Stimulated activated naive CD8-positive, alpha-beta T cell treated with anti-CD3 and anti-CD28 coated beads, Interleukin-15, Interleukin-2, amounts not matched to agents 100 ng/mL and 50 ng/mL, for 24 hours (primary cell): ENCODE measurements around the gene ACP7.
"Not testable (repeated sequence)": the region's sequence is repeated elsewhere in the genome, so short reads cannot be mapped to it uniquely, and the experiment has no call there.

ENCODE experiments used
- H3K27ac Mint-ChIP-seq: one replicate; pipeline ENCODE4 v1.8.0; 2021; ENCODE audit warnings: mild to moderate bottlenecking, mixed read lengths
- H3K27me3 Mint-ChIP-seq: one replicate; pipeline ENCODE4 v1.8.0; 2021; ENCODE audit warnings: mixed read lengths
- H3K36me3 Mint-ChIP-seq: one replicate; pipeline ENCODE4 v1.8.0; 2021; ENCODE audit warnings: low read depth, mixed read lengths
- H3K4me1 Mint-ChIP-seq: one replicate; pipeline ENCODE4 v1.8.0; 2021; ENCODE audit warnings: low read depth, mixed read lengths
- H3K4me3 Mint-ChIP-seq: one replicate; pipeline ENCODE4 v1.8.0; 2021; ENCODE audit warnings: mild to moderate bottlenecking, mixed read lengths
- H3K9me3 Mint-ChIP-seq: one replicate; pipeline ENCODE4 v1.8.0; 2021; ENCODE audit warnings: mixed read lengths

The ACP7 gene

DNA sequence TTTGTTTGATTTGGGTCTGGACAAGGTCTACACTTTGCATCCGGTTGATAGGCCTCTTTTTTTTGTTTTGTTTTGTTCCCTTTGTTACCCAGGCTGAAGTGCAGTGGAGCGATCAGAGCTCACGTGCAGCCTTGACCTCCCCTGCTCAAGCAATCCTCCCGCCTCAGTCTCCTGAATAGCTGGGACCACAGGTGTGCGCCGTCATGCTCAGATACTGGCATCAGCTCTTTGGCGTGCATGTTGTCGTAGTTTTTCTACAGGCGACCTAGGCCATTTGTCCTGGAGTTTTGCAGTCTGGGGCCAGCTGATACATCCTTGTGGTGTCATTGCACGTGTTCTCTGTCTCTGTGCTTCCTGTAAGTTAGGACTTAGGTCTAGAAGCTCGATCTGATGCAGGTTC lies 57.8 kb downstream of the ACP7 start:
- no peaks in the 10 kb centered on the region for H3K9me3 Mint-ChIP-seq
- no peak overlapping the region for H3K27ac Mint-ChIP-seq
- no peak overlapping the region for H3K4me3 Mint-ChIP-seq
- H3K36me3 Mint-ChIP-seq = no peaks in the 10 kb centered on the region
- no peaks in the 10 kb centered on the region for H3K27me3 Mint-ChIP-seq
- peaks cover 12% of the 10 kb centered on the region for H3K4me1 Mint-ChIP-seq

DNA sequence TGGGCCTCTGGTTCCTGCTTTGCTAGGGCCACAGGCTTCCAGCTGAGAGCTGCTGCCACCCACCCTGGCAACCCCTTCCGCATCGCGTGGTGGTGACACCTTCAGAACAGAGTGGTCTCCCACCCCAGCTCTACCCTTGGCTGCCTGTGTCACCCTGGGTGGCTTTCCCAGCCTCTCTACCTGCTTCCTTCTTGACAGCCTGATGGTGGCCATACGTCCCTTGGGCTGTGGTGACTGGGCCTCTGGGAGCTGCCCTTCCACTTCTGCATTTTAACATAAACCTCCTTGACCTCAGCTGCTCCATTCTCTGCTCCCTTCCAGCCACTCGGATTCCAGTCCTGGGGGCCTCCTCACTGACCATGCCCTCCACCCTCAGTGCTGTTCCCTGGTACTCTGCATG lies 58.5 kb downstream of the ACP7 start:
- Mint-ChIP-seq H3K27ac (no peak overlapping the region), H3K9me3 (no peaks in the 10 kb centered on the region), H3K4me1 (peaks cover 12% of the 10 kb centered on the region), H3K27me3 (no peaks in the 10 kb centered on the region), H3K36me3 (no peaks in the 10 kb centered on the region), H3K4me3 (no peak overlapping the region)

DNA sequence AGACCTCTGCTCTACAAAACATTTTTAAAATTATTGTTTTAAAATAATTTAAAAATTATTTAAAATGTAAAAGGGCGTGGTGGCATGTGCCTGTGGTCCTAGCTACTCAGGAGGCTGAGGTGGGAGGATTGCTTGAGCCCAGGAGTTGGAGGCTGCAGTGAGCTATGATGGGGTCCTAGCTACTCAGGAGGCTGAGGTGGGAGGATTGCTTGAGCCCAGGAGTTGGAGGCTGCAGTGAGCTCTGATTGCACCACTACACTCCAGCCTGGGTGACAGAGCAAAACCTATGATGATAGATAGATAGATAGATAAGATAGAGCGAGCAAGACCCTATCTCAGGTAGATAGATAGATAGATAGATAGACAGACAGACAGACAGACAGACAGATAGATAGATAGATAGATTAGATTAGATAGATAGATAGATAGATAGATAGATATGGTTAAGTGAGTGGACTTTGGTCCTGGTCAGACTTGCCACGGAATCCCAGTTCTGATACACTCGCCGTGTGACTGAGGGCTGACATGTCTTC lies 59.7 kb downstream of the ACP7 start:
- H3K36me3 Mint-ChIP-seq, H3K4me3 Mint-ChIP-seq, H3K9me3 Mint-ChIP-seq, H3K27me3 Mint-ChIP-seq, H3K27ac Mint-ChIP-seq: not testable (repeated sequence)
- H3K4me1 Mint-ChIP-seq = peaks cover 12% of the 10 kb centered on the region

DNA sequence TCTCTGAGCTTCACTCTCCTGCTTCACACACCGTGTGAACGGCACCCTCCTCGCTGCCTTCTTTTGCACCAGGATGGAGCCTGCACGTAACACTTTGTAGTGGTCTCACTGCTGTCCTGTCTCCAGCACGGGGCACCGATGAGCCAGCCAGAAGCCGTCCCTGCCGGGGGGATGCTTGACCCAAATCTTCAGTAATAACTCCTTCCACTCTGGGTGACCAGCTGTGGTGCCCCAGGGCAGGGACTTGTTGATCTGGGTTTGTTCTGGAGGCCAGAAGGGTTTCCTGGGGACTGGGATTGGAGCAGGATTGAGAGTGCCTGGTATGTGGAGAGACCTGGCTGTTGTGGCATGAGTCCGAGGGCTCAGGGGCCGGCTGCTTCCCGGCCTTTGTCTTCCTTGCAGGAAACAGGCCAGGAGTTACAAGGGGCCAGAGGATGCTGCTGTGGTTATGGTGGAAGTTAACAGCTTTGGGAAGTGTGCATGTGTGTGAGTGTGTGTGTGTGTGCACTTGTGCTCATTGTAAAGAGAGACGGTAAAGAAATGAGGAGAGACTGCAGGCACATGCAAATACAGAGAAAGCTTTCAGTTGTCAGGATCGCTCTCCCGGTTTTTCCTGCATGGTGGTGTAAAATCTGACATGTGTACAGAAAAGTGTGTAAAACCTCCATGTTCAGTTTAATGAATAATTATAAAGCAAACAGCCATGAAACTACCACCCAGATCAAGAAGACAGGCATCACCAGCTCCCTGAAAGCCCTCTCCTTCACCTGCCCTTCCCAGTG lies 60.3 kb downstream of the ACP7 start:
- no peaks in the 10 kb centered on the region for H3K9me3 Mint-ChIP-seq

DNA sequence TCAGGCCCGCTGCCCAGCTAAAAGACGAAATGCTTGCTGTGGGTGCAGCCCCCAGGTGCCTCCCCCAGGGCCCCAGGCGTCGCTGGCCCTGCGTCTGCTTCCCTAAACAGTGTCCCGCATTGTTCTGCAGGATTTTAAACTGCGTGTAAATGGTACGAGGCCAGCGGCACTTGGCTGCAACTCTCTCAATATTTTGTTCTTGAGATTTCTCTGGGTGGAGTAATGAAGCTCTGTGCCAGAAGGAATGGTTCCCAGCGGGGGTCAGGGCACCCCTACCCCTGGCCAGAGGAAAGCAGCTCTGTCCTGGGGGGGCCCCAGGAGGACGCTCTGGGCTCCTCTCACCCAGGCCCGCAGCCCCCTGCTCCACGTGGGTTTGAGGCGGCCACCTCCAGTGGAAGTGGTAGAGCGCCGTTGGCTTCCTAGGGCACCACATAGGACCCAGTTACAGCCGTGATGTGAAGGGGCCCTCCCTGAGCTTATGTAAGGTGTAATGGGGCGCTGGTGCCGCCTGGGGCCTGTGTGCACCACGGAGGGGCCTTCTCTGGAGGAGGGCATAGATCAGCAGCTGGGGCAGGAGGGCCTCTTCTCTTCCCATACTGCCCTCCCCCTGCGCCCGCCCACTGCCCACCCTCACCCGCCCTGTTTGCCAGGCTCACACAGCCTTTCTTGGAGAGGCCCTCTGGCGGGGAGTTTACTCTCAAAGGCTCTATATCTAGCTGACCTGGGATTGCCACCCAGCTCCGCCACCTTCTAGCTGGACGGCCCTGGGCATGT lies 61.2 kb downstream of the ACP7 start:
- Mint-ChIP-seq H3K36me3 (peaks cover 3% of the 10 kb centered on the region), H3K9me3 (no peaks in the 10 kb centered on the region), H3K27ac (no peak overlapping the region), H3K4me3 (no peak overlapping the region), H3K27me3 (no peaks in the 10 kb centered on the region), H3K4me1 (peaks cover 12% of the 10 kb centered on the region)

More for the DNA sequence above, 60.3 kb downstream of the ACP7 start:
- Mint-ChIP-seq H3K36me3 (peaks cover 3% of the 10 kb centered on the region), H3K4me3 (no peak overlapping the region), H3K27me3 (no peaks in the 10 kb centered on the region), H3K27ac (no peak overlapping the region), H3K4me1 (peaks cover 12% of the 10 kb centered on the region)

DNA sequence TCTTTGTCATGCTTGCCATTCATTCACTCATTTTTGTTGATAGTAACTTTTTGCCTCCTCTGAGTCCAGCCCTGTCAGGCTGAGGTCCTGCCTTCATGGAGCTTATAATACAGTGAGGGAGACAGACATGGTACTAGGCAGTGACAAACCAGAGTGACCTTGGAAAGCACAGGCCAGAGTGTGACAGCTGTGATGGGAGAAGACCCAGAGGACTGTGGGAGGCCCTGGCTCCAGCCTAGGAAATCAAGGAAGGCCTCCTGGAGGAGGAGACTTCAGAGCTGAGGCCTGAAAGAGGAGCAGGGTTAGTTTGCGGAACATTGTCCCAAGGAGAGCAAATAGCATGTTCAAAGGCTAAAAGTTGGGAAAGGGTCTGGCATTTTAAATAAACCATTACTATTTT lies 61.9 kb downstream of the ACP7 start:
- no peaks in the 10 kb centered on the region for H3K27me3 Mint-ChIP-seq
- no peak overlapping the region for H3K27ac Mint-ChIP-seq
- peaks cover 3% of the 10 kb centered on the region for H3K36me3 Mint-ChIP-seq
- no peak overlapping the region for H3K4me3 Mint-ChIP-seq
- no peaks in the 10 kb centered on the region for H3K9me3 Mint-ChIP-seq
- peaks cover 12% of the 10 kb centered on the region for H3K4me1 Mint-ChIP-seq

DNA sequence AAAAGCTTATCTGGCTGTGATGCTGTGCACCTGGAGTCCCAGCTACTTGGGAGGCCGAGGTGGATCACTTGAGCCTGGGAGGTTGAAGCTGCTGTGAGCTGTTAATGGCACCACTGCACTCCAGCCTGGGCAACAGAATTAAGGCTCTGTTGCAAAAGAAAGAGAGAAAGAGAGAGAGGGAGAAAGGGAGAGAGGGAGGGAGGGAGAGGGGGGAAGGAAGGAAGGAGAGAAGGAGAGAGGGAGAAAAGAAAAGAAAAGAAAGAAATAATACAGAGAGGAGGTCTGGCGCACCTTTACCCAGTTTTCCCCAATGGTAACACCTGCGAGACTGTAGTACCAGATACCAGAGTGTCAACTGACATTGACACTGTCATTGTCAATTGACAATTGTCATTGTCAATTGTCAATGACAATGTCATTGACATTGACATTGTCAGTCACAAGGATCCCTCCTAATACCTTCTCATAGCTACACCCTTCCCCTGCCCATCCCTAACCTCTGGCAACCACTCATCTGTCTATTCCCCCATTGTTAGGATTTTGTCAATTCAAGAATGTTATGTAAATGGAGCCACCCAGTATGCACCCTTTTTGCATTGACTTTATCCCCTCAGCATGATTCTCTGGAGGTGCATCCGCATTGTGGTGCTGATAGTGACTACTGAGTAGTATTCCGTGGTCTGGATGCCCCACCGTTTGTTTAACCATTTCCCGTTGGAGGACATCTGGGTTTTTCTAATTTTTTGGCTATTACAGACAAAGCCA lies 62.7 kb downstream of the ACP7 start:
- H3K4me1 Mint-ChIP-seq = peaks cover 12% of the 10 kb centered on the region
- no peaks in the 10 kb centered on the region for H3K9me3 Mint-ChIP-seq
- no peaks in the 10 kb centered on the region for H3K27me3 Mint-ChIP-seq
- H3K4me3 Mint-ChIP-seq = no peak overlapping the region
- peaks cover 3% of the 10 kb centered on the region for H3K36me3 Mint-ChIP-seq
- H3K27ac Mint-ChIP-seq = no peak overlapping the region

DNA sequence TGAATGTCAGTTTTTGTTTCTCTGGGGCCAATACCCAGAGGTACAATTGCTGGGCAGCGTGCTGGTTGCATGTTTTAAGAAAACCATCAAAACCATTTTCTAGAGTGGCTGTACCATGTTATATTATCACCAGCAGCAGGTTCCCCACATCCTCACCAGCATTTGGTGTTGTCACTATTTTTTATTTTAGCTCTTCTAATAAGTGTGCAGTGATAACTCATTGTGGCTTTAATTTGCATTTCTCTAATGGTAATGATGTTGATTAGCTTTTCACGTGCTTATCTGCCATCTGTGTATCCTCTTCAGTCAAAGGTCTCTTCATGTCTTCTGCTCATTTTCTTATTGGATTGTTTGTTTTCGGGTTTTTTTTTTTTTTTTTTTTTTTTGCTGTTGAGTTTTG lies 63.3 kb downstream of the ACP7 start:
- H3K4me3 Mint-ChIP-seq = no peak overlapping the region
- peaks cover 3% of the 10 kb centered on the region for H3K36me3 Mint-ChIP-seq
- peaks cover 12% of the 10 kb centered on the region for H3K4me1 Mint-ChIP-seq
- no peaks in the 10 kb centered on the region for H3K9me3 Mint-ChIP-seq
- H3K27ac Mint-ChIP-seq = no peak overlapping the region
- H3K27me3 Mint-ChIP-seq = no peaks in the 10 kb centered on the region

DNA sequence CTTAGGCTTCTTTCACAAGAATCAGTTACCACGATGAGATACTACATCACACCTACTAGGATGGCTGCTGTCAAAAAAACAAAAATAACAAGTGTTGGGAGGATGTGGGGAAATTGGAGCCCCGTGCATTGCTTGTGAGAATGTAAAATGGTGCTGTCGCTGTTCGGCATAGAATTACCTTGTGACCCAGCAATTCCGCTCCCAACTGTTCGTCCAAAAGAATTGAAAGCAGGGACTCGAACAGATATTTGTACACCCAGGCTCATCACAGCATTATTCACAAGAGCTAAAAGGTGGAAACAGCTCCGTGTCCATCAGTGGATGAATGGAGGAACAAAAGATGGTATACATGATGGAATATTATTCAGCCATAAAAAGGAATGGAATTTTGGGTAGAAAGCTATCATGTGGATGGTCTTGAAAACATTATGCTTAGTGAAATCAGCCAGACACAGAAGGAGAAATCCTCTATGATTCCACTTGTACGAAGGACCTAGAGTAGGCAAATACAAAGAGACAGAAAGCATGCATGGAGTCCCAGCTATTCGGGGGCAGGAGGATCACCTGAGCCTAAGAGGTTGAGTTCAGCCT lies 64.9 kb downstream of the ACP7 start:
- Mint-ChIP-seq H3K9me3 (no peaks in the 10 kb centered on the region), H3K36me3 (peaks cover 3% of the 10 kb centered on the region), H3K27me3 (no peaks in the 10 kb centered on the region), H3K27ac (no peak overlapping the region), H3K4me1 (peaks cover 5% of the 10 kb centered on the region), H3K4me3 (no peak overlapping the region)

DNA sequence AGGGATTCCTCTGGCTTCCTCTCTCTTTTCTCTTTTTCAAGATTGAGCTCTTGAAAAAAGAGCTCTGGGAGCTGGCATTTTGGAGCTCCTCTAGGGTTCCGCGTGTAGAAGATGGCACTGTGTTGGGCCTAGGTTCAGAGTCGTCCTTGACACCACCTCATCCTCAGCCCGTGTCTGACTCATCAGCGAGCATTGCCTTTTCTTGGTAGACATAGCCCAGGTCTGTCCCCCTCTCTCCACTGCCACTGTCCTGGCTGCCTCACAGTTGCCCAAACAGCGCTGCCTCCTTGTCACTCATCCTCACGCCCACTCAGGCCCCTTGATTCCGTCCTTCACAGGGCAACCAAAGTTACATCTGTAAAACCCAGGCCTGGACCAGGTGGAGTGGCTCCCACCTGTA lies 66.1 kb downstream of the ACP7 start:
- Mint-ChIP-seq H3K27me3 (no peaks in the 10 kb centered on the region), H3K4me1 (no peaks in the 10 kb centered on the region), H3K36me3 (peaks cover 3% of the 10 kb centered on the region), H3K9me3 (no peaks in the 10 kb centered on the region), H3K27ac (no peak overlapping the region), H3K4me3 (no peak overlapping the region)

DNA sequence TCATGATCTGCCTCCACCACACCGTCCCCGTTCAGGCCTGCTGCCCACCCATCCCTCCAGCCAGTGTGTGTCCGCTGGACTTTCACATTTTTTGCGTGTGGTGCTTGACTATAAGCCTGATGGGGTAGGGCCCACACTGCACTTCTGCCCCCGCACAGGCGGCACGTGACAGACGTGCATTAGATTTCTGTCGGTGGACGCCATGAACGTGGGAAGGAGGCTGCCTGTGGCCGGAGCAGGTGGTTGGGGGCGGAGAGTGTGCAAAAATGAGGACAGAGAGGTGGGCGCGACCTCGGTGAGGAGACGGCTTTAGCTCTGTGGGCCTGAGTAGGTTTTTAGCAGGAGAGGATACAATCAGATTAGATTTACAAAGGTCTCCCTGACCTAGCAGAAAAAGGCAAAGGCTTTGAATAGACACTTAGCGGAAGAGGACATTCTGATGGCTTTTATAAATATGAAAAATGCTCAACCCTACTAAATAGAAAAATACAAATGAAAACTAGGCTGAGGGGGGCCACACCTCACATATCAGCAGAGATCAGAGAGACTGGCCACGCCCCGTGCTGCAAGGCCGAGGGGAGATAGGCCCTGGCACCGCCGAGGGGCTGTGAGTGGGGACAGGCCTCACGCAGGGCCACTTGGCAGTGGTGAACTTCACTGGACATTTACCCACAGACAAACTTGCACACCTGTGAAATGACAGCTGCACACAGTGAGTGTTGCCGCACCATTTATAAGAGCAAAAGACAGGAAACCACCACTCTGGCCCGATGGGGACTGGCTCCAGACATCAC lies 66.8 kb downstream of the ACP7 start:
- no peaks in the 10 kb centered on the region for H3K4me1 Mint-ChIP-seq
- no peak overlapping the region for H3K27ac Mint-ChIP-seq
- H3K27me3 Mint-ChIP-seq = no peaks in the 10 kb centered on the region
- H3K4me3 Mint-ChIP-seq = no peak overlapping the region
- H3K36me3 Mint-ChIP-seq = peaks cover 3% of the 10 kb centered on the region
- no peaks in the 10 kb centered on the region for H3K9me3 Mint-ChIP-seq

DNA sequence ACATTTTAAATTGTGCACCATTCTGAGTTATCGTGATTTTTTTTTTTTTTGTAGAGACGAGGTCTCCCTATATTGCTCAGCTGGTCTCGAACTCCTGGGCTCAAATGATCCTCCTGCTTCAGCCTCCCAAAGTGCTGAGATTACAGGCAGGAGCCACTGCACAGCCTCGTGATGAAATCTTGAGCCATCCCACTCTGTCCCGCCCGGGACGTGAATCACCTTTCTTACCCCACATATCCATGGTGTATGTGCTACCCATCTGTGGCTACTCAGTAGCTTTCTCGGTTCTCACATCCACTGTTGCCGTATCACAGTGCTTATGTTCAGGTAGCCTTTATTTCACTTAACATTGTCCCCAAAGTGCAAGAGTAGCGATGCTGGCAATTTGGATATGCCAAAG lies 67.9 kb downstream of the ACP7 start:
- Mint-ChIP-seq H3K9me3 (no peaks in the 10 kb centered on the region), H3K27ac (no peak overlapping the region), H3K36me3 (peaks cover 3% of the 10 kb centered on the region), H3K4me3 (no peak overlapping the region), H3K27me3 (no peaks in the 10 kb centered on the region), H3K4me1 (peaks cover 3% of the 10 kb centered on the region)

DNA sequence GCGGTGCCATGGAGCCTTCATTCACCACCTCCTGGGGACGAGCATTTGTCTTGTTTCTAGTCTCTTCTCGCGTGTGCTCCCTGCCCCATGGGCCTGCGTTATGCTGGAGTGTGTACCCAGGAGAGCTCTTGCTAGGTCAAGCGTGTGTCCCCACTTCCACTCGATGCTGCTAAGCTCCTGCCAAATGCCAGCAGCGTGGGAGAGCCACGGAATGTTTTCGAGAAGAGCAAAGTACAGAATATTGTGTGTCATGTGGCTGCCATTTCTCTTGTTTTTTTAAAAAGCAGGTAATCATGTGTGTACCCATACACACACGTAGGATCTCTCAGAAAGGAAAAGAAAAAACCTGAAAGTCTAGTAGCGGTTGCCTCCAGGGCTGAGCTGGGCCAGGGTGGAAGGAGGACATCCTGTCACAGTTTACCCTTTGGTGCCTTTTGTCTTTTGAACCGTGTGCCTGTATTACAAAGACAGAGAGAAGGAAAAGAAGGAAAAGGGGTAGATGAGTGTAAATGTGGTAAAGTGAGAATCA lies 70.0 kb downstream of the ACP7 start:
- Mint-ChIP-seq H3K4me3 (no peak overlapping the region), H3K36me3 (no peaks in the 10 kb centered on the region), H3K9me3 (no peaks in the 10 kb centered on the region), H3K27me3 (no peaks in the 10 kb centered on the region), H3K4me1 (peaks cover 4% of the 10 kb centered on the region), H3K27ac (no peak overlapping the region)

DNA sequence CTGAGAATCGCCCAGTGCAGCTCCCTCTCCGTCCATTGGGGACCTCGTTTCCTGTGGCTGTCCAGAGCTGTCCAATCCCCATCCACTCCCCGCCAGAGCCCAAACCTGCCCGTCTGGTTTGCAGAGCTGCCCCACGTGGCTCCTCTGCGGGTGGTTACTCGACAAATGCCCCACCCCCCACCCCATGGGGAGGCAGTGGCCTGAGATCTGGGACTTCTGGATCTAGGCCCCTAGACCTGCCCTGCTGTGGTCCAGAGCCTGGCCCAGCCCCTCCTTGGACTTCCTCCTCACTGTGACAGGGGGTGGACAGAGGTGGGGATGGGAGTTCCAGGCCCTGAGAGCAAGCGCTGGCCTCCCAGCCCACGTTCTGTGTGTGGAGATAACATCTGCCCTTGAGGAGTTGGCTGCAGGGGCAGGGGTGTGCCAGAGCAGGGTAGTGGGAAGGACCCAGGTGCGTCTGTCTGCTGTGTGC lies 70.5 kb downstream of the ACP7 start:
- Mint-ChIP-seq H3K27me3 (no peaks in the 10 kb centered on the region), H3K36me3 (no peaks in the 10 kb centered on the region), H3K4me1 (peaks cover 4% of the 10 kb centered on the region), H3K27ac (no peak overlapping the region), H3K9me3 (no peaks in the 10 kb centered on the region), H3K4me3 (no peak overlapping the region)
